COLO668 (cell line): ENCODE data around the gene TMEM120B.

ENCODE experiments used
- DNase-seq: peaks from one replicate; lab custom pipeline; 2025; ENCODE audit not compliant: unreplicated experiment; lab: John Stamatoyannopoulos, UW

The TMEM120B gene

GRCh38 chr12:121801595-121802484, 89.3 kb downstream of the TMEM120B start:
- peak; percentile 53 for DNase-seq

DNA sequence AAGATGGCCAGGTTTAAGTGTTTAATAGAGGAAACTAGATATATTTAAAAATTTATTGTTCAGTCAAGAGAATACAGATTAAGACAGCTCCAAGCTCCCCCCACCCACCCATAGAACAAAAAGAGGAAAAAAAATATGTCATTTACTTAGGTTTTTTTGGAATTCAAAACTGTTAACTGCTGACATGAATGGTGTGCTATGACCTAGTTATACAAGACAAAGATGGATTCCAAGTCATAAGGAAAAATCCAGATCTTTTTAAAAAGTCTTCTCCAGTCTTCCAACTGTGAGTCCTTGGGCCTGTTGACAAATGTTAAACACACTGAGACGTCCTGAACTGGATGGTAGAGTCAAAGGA, 89.9 kb downstream of the TMEM120B start:
- no peak for DNase-seq

DNA sequence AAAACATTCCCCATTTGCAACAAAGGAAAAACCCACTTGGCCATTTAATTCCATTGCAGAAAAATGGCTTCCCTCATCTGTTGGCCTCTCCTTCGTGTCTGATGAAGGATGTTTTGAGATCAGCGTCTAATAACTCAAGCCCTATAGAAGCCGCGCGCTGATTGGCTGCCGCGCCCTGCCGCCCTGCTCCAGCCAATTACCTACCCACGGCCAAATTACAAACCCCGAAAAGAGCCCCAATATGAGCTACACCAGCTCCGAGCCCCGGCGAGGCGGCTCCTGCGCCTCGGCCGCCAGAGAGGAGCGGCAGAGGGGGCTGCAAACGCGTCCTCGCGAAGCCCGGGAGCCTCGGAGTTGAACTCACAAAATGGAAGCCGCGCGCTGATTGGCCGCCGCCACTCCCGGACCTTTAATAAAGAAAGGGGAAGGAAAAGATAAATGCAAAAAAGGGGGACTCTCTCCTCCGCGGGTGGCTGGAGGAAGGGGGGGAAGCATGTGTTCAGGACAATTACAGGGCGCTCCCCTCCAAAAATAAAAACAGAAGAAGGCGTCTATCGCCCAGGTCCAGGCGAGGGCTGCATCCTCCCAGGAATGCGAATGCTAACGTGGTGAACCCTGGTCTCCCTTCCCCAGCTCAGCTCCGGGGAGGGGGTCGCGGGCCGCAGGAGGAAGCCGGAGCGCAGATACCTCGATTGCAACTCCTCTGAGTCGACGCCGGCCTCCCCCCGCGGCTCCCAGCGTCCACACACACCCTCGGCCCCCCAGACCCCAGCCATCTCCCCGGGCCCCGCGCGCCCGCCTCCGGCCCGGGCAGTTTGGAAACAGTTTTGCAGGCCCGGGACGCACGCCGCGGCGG, 90.5 kb downstream of the TMEM120B start:
- peak; percentile 95 for DNase-seq

DNA sequence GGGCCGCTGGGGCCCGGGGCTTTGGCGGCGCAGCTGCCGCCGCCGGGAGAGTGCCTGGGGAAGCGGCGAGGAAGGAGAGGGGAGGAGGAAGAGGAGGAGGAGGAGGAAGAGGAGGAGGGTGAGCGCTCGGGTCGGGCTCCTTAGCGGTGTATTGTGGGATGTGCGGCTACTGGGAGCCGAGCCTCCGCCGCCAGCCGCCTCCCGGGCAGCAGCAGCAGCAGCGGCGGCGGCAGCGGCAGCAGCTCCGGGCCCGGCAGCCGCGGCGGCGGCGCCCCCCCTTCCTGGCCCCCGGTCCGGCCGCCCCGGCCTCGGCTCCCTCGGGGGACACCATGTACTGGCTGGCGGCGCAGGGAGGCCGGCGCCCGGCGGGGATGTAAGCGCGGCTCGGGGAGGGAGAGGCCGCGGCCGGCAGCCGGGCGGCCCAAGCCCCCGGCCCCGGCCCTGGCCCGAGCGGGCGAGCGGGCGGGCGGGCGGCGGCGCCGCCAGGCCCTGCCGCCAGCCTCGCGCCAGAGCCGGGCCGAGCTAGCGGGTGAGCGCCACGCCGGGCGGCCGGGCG, 91.4 kb downstream of the TMEM120B start, which contains the start of gene SETD1B:
SETD1B (plus strand) TSS at position 149 of the 556 bp plus-strand sequence. CDS start 729 bp downstream, outside the sequence.
- peak; percentile 81 for DNase-seq

DNA sequence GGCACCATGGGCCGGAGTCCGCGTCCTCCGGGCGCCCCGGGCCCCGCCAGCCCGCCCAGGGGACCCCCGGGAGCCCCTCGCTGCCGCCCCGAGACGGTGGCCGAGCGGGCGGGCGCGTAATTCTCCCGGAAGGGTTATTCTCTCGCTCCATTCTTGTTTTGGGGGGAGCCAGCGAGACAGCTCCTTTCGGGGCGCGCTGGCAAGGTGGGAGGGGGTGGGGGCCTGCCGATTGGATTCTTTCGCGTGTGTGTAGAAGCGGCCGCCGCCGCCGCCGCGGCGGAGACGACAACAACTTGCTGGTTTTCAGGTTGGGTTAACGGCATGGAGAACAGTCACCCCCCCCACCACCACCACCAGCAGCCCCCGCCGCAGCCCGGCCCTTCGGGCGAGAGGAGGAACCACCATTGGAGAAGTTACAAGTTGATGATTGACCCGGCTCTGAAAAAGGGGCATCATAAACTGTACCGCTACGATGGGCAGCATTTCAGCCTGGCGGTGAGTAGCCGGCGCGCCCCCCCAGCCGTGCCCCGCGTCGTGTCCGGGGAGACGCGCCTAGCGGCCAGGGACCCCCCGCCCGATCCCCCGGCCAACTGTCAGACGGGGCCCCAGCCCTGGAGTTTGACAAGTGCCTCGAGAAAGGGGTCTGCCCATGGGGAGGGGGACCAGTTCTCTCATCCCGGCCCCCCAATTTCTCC, 92.0 kb downstream of the TMEM120B start:
- peak; percentile 59 for DNase-seq

- DNase-seq = peak; percentile 37
Measured at GRCh38 chr12:121805171-121806008, 92.8 kb downstream of the TMEM120B start.

DNA sequence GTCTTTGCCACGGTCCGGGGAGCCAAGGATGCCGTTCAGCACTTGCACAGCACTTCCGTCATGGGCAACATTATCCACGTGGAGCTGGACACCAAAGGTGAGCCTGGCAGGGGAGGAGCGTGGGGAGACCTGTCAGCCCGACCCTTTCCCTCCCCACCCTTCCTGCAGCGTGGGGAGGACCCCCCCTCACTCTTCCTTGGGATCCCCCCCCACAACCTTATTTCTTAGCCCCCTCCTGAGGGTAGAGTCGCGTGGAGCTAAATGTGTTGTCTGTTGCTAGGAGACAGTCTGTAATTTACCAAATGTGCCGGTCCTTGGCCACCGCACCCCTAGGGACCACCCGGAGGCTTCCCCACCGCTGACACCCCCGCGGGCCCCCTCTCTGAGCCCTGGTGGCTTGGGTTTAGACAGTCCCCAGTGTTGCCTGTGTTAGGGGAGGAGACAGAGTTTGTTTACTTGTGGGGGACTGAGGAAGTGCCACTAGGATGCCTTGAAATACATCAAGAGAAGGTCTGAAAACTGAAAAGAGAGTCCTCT, 93.5 kb downstream of the TMEM120B start:
- no peak for DNase-seq

GRCh38 chr12:121806546-121807423, 94.2 kb downstream of the TMEM120B start:
- no peak for DNase-seq

GRCh38 chr12:121807642-121808347, 95.2 kb downstream of the TMEM120B start:
- no peak for DNase-seq

- DNase-seq = no peak
Measured at GRCh38 chr12:121808623-121809022, 96.1 kb downstream of the TMEM120B start.

GRCh38 chr12:121809712-121810116, 97.2 kb downstream of the TMEM120B start:
- DNase-seq = no peak

GRCh38 chr12:121810234-121810817, 97.8 kb downstream of the TMEM120B start:
- DNase-seq = no peak

GRCh38 chr12:121810833-121811433, 98.4 kb downstream of the TMEM120B start:
- DNase-seq = no peak

- DNase-seq = peak; percentile 83
Measured at GRCh38 chr12:121811434-121812319, 99.1 kb downstream of the TMEM120B start.

- peak; percentile 88 for DNase-seq
Measured at GRCh38 chr12:121812320-121812871, 99.8 kb downstream of the TMEM120B start.
